Astrocyte of the cerebellum (primary cell): Measurements from ENCODE around the gene GK2.

Source experiments
- DNase-seq: peaks from one replicate; pipeline ENCODE4 v3.0.0-alpha.2; 2011; ENCODE audit warnings: low read depth
- H3K4me3 ChIP-seq: 2 replicates; pipeline ENCODE4 v1.5.1; 2011; ENCODE audit warnings: mild to moderate bottlenecking, low read depth, low read length, moderate library complexity
- in situ Hi-C: cut with HindIII; loops from 2 replicates; pipeline ENCODE4 v1.10.0; 2017; ENCODE audit warnings: low sequenced_read_pairs
- TF ChIP-seq, protein P1 (sequence below): IDR thresholded peaks from 2 replicates; pipeline ENCODE4 v1.5.1; 2012; ENCODE audit warnings: low read length, low read depth, moderate library complexity, mild to moderate bottlenecking; ENCODE audit errors: missing control alignments

GK2 gene

GRCh38 chr4:79408063-79408462 lies at the start of gene GK2:
Gene GK2 (minus strand): TSS chr4:79408228. CDS start chr4:79408200, 28 bp downstream.
- in situ Hi-C loops, result no loop called here
- H3K4me3 ChIP-seq, result no peak within 1 kb of the TSS
- TF ChIP-seq, protein P1, sequence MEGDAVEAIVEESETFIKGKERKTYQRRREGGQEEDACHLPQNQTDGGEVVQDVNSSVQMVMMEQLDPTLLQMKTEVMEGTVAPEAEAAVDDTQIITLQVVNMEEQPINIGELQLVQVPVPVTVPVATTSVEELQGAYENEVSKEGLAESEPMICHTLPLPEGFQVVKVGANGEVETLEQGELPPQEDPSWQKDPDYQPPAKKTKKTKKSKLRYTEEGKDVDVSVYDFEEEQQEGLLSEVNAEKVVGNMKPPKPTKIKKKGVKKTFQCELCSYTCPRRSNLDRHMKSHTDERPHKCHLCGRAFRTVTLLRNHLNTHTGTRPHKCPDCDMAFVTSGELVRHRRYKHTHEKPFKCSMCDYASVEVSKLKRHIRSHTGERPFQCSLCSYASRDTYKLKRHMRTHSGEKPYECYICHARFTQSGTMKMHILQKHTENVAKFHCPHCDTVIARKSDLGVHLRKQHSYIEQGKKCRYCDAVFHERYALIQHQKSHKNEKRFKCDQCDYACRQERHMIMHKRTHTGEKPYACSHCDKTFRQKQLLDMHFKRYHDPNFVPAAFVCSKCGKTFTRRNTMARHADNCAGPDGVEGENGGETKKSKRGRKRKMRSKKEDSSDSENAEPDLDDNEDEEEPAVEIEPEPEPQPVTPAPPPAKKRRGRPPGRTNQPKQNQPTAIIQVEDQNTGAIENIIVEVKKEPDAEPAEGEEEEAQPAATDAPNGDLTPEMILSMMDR, result no peak
- DNase-seq, result no peak

DNA sequence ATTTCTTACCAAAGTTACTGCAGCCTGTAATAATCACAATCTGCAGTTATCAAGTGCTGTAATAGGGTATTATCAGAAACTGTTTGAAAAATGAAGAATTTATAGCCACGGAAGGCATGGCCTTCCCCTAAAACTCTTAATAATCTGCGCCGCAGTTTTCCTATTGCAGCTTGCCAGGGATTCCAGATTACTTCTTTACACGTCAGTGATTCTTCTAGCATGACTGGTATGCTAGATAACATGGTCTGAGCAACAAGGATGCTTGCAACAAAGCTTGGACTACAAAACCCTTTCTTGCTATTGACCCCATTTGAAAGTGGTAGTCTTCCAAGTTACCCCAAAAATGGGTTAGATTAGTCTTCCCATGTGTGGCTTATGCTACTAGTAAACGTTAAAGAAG lies 47.2 kb upstream of the GK2 start:
- H3K4me3 ChIP-seq, result no peak overlapping the region
- no peak for DNase-seq
- in situ Hi-C loops, result no loop called here
- TF ChIP-seq, protein P1, result no peak

DNA sequence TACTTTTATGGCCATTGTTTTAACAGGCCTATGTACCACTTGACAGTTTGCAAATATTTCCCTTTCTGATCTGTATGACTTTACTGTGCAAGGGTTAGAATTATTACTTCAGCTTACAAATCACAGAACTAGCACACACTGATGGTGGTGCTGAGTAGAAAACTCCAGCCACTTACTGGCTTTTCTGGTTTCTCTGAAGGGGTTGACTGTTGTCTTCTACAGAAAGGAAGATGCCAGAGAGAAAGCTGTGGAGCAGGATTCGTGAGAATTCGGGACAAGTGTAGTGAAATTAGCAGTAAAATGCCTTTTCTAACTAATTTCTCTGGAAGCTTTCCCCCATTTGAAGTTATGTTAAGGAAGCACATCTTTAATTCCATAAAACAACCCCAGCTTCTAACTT lies 46.6 kb upstream of the GK2 start:
- in situ Hi-C loops, result no loop called here
- H3K4me3 ChIP-seq, result no peak overlapping the region
- TF ChIP-seq, protein P1, result no peak
- DNase-seq, result no peak

- no peak overlapping the region for H3K4me3 ChIP-seq
- no peak for DNase-seq
- in situ Hi-C loops, result no loop called here
- TF ChIP-seq, protein P1, result no peak
These were observed 42.0 kb upstream of the GK2 start for GRCh38 chr4:79450053-79450452.

DNA sequence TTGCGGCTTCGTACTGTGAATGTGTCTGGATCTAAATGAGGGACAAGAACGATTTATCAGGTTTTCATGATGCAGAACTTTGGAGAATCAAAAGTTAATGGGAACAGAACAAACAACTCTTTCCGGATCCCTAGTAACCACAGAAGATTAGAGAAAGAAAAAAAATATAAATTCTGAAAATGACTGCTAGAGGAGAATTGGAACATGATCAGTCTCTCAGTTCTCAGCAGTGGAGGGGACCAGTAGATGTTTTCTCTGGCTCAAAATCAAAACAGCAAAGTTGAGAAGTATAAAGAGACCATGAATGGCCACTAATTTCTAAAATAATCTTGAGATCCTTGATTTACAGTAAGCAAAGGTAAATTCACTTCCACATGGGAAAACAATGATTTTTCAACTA lies 38.1 kb upstream of the GK2 start:
- TF ChIP-seq, protein P1, result no peak
- no peak overlapping the region for H3K4me3 ChIP-seq
- DNase-seq, result no peak
- in situ Hi-C loops, result no loop called here

- H3K4me3 ChIP-seq, result no peak overlapping the region
- TF ChIP-seq, protein P1, result no peak
- in situ Hi-C loops, result no loop called here
- DNase-seq, result no peak
These were observed 37.3 kb upstream of the GK2 start for GRCh38 chr4:79445371-79445781.

- no peak overlapping the region for H3K4me3 ChIP-seq
- in situ Hi-C loops, result no loop called here
- no peak for DNase-seq
- TF ChIP-seq, protein P1, result no peak
These were observed 34.4 kb upstream of the GK2 start for GRCh38 chr4:79442422-79442821.
